H54 (cell line): Measurements from ENCODE around the gene NIN.

Source experiments
- DNase-seq: peaks from one replicate; pipeline ENCODE4 v3.0.0; 2011; ENCODE audit warnings: low spot score, mixed read lengths; ENCODE audit not compliant: insufficient read length
- FAIRE-seq: peaks from 3 replicates; lab custom pipeline; 2011; peaks lifted over from hg19 to GRCh38; lab: Jason Lieb, UNC
- POLR2A ChIP-seq: IDR thresholded peaks from 2 replicates; pipeline ENCODE4 v1.6.1; 2011; ENCODE audit warnings: low read depth, mild to moderate bottlenecking, low read length

NIN gene

DNA sequence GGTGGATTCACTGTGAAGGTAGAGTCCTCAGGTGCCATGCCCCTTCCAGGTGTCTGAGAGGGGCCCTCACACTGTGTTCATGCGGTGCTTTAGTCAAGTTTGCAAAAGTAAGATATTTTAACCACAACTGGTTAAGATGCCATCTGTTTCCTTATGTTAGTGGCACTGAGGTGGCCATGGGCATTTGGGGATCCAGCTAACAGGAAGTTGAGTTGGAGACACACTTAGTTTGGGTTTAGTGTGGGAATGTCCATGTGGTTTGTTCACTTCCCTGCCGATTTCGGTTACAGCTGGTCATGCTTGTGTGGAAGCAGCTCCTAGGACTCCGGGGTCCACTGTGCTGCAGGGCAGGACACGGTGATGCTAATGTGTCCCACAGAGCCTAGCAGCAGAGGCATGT is 23.6 kb upstream of the NIN start:
- FAIRE-seq = no peak
- no peak for DNase-seq
- TF ChIP-seq POLR2A = no peak

DNA sequence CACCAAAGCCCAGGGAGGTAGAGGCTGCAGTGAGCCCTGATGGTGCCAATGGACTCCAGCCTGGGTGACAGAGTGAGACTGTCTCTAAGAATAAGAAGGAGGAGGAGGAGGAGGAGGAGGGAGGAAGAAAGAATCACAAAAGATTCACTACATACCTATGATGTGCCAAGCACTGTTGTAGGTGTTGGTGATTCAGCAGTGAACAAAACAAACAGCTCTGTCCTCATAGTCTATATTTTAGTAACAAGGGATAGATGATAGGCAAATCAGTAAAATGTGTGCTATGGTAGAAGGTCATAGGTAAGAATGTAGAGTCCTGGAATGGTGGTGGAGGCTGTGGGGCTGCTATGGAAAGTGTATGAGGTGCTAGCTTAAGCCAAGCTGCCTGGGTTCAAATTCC is 22.9 kb upstream of the NIN start:
- TF ChIP-seq POLR2A = no peak
- FAIRE-seq (no peak), DNase-seq (no peak)

DNA sequence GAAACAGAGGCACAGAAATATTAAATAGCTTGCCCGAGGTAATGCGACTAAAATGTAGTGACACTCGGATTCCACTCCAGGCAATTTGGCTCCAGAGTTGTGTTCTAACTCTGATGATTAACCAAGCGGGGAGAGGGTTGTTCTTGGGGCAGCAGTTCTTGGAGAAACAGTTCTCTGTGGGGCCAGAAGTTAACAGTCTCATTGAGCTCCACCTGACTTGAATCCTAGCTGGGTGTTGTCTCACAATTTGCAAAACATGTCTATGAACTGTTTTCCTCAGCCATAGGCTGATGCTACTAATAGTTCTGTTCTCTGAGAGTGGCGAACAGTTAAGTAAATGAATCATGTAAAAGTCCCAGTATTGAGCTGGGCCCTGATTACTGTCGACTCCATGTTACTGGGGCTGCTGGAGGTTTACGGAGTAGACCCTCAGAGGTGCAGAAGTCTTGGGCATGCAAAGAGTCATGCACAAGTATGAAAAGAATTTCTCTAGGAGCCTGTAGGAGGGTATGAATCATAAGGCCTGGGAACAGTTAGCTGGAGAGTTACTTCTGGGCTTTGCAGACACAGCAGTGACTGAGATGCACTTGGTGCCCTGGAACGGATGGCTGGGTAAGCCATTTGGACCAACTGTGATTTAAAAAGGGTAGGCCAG is 15.4 kb upstream of the NIN start:
- peak; percentile 88 for FAIRE-seq
- peak; percentile 43 for DNase-seq
- no peak for TF ChIP-seq POLR2A

GRCh38 chr14:50845166-50845565 is 14.2 kb upstream of the NIN start:
- DNase-seq = no peak
- TF ChIP-seq POLR2A = no peak
- FAIRE-seq = no peak

DNA sequence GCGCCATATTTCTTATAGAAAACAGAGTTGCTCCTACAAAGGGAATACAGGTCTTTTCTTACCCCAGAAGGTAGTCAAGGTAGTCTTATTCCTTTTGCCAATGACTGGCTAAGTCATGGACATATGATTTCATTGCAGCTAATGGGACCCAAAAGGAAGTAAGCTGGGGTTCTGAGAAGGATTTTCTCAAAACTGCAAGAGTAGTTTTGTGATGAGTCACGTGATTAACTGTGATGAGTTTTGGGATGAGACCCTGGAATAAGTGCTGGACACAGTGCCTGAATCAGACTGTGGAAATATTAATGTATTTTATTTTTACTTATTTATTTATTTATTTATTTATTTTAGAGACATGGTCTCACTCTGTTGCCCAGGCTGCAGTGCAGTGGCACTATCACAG is 13.4 kb upstream of the NIN start:
- DNase-seq (no peak), FAIRE-seq (no peak)
- TF ChIP-seq POLR2A = no peak

- TF ChIP-seq POLR2A = no peak
- no peak for FAIRE-seq
These were observed 8.7 kb upstream of the NIN start for GRCh38 chr14:50839691-50840090.

DNA sequence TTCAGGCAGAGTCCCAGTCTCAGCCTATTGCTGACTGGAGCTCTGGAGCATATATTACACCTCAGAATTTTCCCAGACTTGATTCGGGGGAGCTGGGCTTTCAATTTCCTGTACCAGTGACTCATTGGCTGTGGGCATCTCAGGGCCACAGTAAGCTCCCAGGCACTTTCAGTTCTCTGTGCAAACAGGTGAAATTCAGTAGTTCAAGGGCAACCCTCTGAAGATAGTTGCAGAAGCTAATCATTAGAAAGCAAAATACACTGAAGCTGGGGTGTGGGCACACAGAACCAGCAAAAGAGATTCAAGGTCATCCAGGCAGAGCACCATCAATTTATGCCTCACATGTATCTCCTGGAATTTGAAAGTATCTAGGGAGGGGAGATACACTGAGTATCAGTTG is 8.1 kb upstream of the NIN start:
- TF ChIP-seq POLR2A = no peak
- FAIRE-seq (peak; percentile 62), DNase-seq (peak; percentile 30)

More at GRCh38 chr14:50839691-50840090, 8.7 kb upstream of the NIN start:
- DNase-seq = no peak

- FAIRE-seq = no peak
- TF ChIP-seq POLR2A = no peak
- DNase-seq = no peak
These were observed 7.0 kb upstream of the NIN start for GRCh38 chr14:50837850-50838470.

DNA sequence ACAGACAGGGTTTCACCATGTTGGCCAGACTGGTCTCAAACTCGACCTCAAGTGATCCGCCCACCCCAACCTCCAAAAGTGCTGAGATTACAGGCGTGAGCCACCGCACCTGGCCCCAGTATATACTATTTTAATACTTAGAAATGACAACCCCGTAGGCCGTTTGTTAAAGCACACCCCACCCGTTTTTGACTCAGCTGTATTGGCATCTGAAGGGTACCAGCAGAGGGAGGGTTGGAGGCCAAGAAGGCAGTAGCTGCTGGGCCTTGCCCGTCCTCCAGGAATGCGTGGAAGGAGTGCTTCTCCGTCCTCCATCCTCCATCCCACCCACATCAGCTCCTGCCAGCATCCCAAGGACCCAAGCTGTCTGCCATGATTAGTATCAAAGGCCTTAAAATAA is 6.3 kb upstream of the NIN start:
- FAIRE-seq (no peak), DNase-seq (no peak)
- no peak for TF ChIP-seq POLR2A

DNA sequence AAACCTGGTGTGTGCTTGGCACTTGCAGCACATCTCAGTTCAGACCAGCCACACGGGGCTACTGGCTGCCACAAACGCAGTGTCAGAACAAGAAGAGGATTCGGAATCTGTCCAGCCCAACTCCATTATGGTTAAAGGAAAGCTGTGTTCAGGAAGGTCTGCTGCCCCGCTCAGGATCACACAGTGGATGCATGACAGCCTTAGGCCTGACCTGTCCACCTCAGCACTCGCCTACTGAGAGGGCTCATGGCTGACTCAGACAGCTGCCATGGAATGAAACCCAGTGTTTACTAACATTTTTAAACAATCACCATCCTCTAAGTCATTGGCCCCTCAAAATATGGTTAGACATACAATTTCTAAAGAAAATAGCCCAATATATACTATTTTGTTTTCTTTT is 5.6 kb upstream of the NIN start:
- DNase-seq (no peak), FAIRE-seq (peak; percentile 11)
- TF ChIP-seq POLR2A = no peak

DNA sequence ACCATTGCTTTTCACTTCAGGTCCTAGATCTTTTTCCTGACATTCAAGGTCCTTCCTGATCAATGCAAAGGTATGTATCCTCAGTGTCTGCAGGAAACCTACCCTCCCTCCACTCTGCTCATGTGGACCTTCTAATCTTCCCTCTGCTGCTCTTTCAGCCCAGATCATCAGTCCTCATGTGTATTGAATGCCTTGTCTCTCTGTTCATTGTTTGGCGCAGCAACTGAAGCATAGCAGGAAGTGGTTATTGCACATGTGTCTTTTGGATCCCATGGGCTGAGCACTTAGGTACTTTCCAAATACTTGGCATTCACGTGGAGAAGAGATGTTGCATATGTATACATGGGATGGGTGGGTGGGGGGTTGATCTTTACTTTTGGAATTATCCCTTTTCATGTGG is 4.3 kb upstream of the NIN start:
- no peak for TF ChIP-seq POLR2A
- no peak for FAIRE-seq
- DNase-seq = no peak

- no peak for FAIRE-seq
- DNase-seq = no peak
- TF ChIP-seq POLR2A = no peak
These were observed 3.9 kb upstream of the NIN start for GRCh38 chr14:50834802-50835276.

- FAIRE-seq (no peak), DNase-seq (no peak)
- TF ChIP-seq POLR2A = no peak
These were observed 2.1 kb upstream of the NIN start for GRCh38 chr14:50832935-50833630.

- FAIRE-seq (no peak), DNase-seq (no peak)
- no peak for TF ChIP-seq POLR2A
These were observed 785 bp upstream of the NIN start for GRCh38 chr14:50831726-50832168.
